ENCODE measurements around the gene MAP4K4.

The MAP4K4 gene

DNA sequence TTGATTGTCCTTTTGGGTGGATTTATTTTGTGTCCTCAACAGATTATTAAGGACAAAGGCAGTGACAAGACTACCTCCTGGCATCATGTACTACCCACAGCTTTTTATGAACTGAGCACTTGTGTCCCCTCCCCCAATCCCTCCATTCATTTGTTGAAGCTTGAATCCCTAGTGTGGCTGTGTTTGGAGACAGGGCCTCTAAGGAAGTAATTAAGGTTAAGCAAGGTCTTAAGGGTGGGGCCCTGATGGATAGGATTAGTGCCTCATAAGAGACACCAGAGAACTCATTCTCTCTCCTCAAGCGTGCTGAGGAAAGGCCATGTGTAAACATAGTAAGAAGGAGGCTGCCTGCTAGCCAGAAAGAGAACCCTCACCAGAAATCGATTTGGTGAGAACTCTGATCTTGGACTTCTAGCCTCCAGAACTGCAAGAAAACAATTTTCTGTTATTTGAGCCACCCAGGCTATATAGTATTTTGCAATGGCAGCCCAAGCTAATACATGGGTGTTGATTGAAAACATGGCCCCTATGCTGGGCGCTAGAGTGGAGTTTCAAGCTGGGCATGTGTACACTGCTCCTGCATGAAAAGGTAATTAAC, 3.4 kb upstream of the MAP4K4 start:
- DNase-seq: no peak

DNA sequence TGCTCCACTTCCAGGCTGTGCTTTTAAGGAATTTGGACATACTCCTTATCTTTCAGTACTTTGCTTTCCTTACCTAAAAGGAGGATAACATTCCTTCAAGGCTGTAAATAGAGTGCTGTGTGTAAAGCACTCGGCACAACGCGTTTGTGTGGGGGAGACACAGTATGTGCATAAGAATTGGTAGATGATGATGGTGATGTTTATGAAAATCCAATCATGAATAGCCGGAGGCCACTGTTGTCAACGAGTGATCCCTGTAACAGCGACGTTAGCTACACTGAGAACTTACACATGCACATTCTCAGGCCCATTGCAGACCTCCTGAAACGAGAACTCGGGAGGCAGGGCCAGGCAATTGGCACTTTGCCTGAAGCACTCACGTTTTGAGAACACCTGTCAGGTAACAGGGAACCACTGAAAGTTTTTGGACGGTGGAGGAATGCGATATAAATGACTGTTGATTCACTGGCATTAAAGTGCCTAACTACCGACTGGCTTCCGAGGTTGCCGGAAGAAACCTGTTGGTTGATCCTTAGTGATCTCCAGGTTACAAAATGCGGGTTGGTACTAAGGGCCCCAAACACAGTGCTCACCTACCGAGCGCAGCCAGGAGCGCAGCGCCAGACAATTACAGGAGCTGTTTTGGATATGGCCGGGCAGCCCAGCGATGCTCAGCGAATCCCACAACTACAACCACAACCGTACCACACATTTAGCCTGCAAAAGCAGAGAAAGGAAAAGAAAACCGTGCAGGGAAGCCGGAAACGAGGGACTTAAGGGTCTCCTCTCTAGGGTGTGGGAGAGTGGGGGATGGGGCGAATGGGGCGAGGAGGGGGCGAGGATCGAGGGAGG, 1.0 kb upstream of the MAP4K4 start:
- peak; percentile 17 for DNase-seq

GRCh38 chr2:101698014-101698843, 722 bp downstream of the MAP4K4 start:
- no peak for DNase-seq

GRCh38 chr2:101698844-101699754, 1.6 kb downstream of the MAP4K4 start:
- peak; percentile 38 for DNase-seq

GRCh38 chr2:101699755-101700461, 2.4 kb downstream of the MAP4K4 start:
- no peak for DNase-seq

GRCh38 chr2:101704046-101704466, 6.5 kb downstream of the MAP4K4 start:
- DNase-seq: peak; percentile 49

DNA sequence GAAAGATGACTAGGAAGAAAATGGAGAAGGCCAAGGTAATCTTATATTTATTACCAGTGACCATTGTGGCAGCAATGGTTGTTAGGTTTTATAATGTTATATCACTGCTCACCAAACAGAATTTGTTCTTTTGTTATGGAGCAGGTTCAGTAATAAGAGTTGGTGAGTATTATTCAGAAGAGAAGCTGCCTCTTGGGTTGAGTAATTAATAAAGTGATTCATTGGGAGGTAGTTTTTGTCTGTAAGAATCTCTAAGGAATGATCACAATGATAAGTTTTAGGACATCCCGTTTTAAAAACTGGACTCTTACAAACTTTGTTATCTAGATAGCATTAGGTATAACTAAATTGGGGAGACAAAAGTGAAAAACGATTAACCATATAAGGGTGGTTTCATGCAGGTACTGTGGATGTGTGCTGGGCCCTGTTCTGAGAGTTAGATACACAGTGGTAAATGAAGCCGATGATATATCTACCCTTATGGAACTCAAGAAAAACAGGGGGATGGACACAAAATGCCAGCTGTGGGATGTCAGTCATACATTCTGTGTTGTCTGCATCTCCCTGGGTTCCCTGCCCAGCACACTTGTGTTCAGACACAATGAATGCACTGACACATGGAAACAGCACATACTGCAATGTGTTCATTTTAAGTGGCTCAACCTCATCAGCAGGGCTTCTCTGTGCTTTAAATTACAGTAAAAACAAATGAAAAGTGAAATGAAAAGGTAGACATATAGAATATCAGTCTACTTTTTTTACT, 7.5 kb downstream of the MAP4K4 start:
- DNase-seq: no peak

DNA sequence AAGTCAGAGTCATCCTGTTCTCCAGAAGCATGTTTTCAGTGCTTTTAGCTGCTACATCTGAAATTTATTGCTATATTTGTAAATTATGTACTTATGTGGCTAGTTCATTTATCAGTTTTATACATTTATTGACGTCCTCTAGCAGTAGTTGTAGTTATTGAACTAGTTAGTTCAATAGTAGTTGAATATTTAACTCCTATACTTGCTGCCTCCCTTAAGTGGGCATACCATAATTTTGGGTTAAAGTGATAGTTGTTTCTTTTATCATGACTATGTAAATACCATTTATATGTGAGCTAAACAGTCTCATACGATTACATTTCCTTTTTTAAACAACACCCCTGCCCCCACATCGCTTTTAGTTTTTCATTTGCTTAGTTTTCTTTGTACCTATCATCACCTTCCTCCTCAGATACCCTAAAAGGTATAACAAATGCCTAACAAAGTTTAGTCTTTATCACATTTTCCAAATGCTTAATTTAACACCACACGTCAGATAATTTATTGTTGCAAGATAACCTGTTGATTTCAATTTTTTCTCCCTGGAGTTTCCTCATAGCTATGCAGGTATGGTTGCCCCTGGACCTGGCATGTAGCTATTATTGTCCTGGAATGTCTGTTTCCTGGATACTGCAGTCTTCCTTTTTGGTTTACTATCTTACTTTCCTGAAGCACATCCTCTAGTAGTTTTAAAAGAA, 8.8 kb downstream of the MAP4K4 start:
- DNase-seq: no peak

DNA sequence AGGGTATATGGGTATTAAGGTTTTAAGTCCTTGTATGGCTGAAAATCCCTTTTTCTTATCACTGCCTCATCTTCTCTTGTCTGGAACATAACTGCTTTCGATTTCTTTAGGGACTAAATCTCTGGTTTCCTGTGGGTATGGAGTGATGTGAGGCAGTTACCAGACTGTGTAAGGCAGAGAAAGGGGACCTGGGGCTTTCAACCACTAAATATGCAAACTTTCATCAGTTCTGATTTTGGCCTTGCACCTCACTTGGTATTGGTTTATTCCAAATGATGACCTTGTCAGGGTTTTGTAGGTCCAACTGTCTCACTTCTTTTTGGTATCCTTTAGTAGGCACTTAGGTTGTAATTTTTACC, 9.3 kb downstream of the MAP4K4 start:
- peak; percentile 36 for DNase-seq

GRCh38 chr2:101710036-101710435, 12.5 kb downstream of the MAP4K4 start:
- DNase-seq: no peak

- peak; percentile 26 for DNase-seq
These were observed 13.2 kb downstream of the MAP4K4 start for GRCh38 chr2:101710471-101711318.

DNA sequence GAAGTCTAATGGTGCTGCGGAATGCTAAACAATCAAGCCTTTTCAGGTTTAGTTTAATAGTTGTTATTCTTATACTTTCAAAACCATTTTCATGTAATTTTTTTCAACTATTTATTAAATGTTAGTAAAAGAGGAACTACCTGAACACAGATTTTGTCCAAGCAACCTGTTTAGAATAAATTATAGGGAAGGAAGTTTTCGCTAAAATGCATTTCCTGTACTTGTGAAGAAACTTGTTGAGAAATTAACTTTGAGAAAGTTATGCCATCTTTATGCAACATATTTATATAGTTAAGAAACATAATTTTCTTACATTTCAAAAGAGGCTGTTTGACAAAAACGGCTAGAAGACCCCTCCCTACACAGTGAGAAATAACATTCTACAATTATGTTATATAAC, 16.6 kb downstream of the MAP4K4 start:
- no peak for DNase-seq

- DNase-seq: peak; percentile 73
These were observed 19.8 kb downstream of the MAP4K4 start for GRCh38 chr2:101717071-101717845.

GRCh38 chr2:101718479-101718878, 21.0 kb downstream of the MAP4K4 start:
- DNase-seq: no peak

GRCh38 chr2:101718993-101719571, 21.6 kb downstream of the MAP4K4 start:
- DNase-seq: peak; percentile 50

- no peak for DNase-seq
These were observed 23.2 kb downstream of the MAP4K4 start for GRCh38 chr2:101720732-101721131.

GRCh38 chr2:101722864-101723263, 25.4 kb downstream of the MAP4K4 start:
- no peak for DNase-seq
